MCF 10A (cell line): ENCODE data around the gene CBR3. TPM values are rescaled to one million over a fixed set of nuclear protein-coding genes. Genes with fewer than 3 reads are reported as not detected.
"Not testable (repeated sequence)": the region's sequence is repeated elsewhere in the genome, so short reads cannot be mapped to it uniquely, and the experiment has no call there.

ENCODE experiments used
- BruUV-seq: library from RNA; stranded (reverse); fragments of 400-500 nt; replicated peaks from 2 replicates; lab custom pipeline; 2021; lab: Mats Ljungman, UMichigan
- CTCF ChIA-PET: fragments of 300-600 bp; sonication (Branson Sonifier 250); formaldehyde crosslinking; extraction: SDS; loops from one replicate; lab custom pipeline; 2021; ENCODE audit warnings: antibody characterized with exemption, inconsistent platforms; lab: Yijun Ruan, JAX
- POLR2A ChIA-PET: fragments of 300-600, 350-650 bp; sonication (Branson Sonifier 250); formaldehyde crosslinking; extraction: SDS; loops from one replicate; lab custom pipeline; 2020; ENCODE audit warnings: antibody characterized with exemption, inconsistent platforms; lab: Yijun Ruan, JAX
- DNase-seq: peaks from one replicate; pipeline ENCODE4 v3.0.0-alpha.2; 2018; ENCODE audit not compliant: unreplicated experiment
- H3K27ac Mint-ChIP-seq: one replicate; pipeline ENCODE4 v1.8.0; 2022; ENCODE audit warnings: mild to moderate bottlenecking, low read depth, mixed read lengths; ENCODE audit not compliant: unreplicated experiment
- H3K27me3 Mint-ChIP-seq: one replicate; pipeline ENCODE4 v1.8.0; 2022; ENCODE audit warnings: mixed read lengths; ENCODE audit not compliant: insufficient read depth, unreplicated experiment
- H3K36me3 Mint-ChIP-seq: one replicate; pipeline ENCODE4 v1.8.0; 2022; ENCODE audit warnings: mild to moderate bottlenecking, moderate library complexity, mixed read lengths; ENCODE audit not compliant: insufficient read depth, unreplicated experiment
- H3K4me1 Mint-ChIP-seq: one replicate; pipeline ENCODE4 v1.8.0; 2022; ENCODE audit warnings: mixed read lengths; ENCODE audit not compliant: insufficient read depth, unreplicated experiment
- H3K4me3 Mint-ChIP-seq: one replicate; pipeline ENCODE4 v1.8.0; 2022; ENCODE audit warnings: mild to moderate bottlenecking, moderate library complexity, mixed read lengths; ENCODE audit not compliant: unreplicated experiment
- H3K9me3 Mint-ChIP-seq: one replicate; pipeline ENCODE4 v1.8.0; 2022; ENCODE audit warnings: mixed read lengths; ENCODE audit not compliant: unreplicated experiment
- intact Hi-C: fragments of 100-400 bp; cut with micrococcal nuclease; formaldehyde crosslinking; loops from 2 replicates; pipeline ENCODE4 v1.14.1; 2022
- total RNA-seq: library from RNA; stranded (reverse); gene quantifications from 2 replicates; pipeline ENCODE4 v1.2.3, GENCODE V29; 2022
- TF ChIP-seq, protein P1 (sequence below): fragments of 200-600 bp; IDR thresholded peaks from one replicate; pipeline ENCODE4 v1.8.0; 2022; ENCODE audit warnings: antibody characterized with exemption, mild to moderate bottlenecking; ENCODE audit not compliant: unreplicated experiment

Gene CBR3
- total RNA-seq, 1 experiment from 2014 or later, result 1.8 TPM

DNA sequence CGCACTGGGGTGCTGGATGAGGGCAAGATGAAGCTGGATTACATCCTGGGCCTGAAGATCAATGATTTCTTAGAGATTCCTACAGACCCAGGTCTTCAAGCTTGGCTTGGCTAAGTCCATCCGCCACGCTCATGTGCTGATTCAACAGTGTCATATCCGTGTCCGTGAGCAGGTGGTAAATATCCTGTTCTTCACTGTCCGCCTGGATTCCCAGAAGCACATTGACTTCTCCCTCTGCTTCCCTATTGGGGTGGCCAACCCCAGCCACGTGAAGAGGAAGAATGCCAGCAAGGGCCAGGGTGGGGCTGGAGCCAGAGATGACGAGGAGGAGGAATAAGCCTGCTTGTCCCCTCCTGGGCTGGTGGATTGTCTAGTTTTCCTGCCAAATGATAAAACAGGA is 2.2 kb upstream of the CBR3 start:
- DNase-seq, result no peak
- TF ChIP-seq, protein P1, sequence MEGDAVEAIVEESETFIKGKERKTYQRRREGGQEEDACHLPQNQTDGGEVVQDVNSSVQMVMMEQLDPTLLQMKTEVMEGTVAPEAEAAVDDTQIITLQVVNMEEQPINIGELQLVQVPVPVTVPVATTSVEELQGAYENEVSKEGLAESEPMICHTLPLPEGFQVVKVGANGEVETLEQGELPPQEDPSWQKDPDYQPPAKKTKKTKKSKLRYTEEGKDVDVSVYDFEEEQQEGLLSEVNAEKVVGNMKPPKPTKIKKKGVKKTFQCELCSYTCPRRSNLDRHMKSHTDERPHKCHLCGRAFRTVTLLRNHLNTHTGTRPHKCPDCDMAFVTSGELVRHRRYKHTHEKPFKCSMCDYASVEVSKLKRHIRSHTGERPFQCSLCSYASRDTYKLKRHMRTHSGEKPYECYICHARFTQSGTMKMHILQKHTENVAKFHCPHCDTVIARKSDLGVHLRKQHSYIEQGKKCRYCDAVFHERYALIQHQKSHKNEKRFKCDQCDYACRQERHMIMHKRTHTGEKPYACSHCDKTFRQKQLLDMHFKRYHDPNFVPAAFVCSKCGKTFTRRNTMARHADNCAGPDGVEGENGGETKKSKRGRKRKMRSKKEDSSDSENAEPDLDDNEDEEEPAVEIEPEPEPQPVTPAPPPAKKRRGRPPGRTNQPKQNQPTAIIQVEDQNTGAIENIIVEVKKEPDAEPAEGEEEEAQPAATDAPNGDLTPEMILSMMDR, result no peak
- no peaks in the 10 kb centered on the region for H3K9me3 Mint-ChIP-seq
- CTCF ChIA-PET, result interaction anchor here (1.6 kb wide), 1 partner anchor 9 kb away, joined by 6 read pairs; no protein-coding TSS in a partner anchor
- no TSS peak for BruUV-seq
- H3K36me3 Mint-ChIP-seq, result peaks cover 3% of the 10 kb centered on the region
- intact Hi-C loops, result no loop called here
- no peak overlapping the region for H3K27ac Mint-ChIP-seq
- no peak overlapping the region for H3K4me3 Mint-ChIP-seq
- POLR2A ChIA-PET, result interaction anchor here (1.4 kb wide), 1 partner anchor 187 kb away, joined by 5 read pairs; the partner anchor contains the start of gene MORC3
- peaks cover 6% of the 10 kb centered on the region for H3K4me1 Mint-ChIP-seq
- H3K27me3 Mint-ChIP-seq, result no peaks in the 10 kb centered on the region

DNA sequence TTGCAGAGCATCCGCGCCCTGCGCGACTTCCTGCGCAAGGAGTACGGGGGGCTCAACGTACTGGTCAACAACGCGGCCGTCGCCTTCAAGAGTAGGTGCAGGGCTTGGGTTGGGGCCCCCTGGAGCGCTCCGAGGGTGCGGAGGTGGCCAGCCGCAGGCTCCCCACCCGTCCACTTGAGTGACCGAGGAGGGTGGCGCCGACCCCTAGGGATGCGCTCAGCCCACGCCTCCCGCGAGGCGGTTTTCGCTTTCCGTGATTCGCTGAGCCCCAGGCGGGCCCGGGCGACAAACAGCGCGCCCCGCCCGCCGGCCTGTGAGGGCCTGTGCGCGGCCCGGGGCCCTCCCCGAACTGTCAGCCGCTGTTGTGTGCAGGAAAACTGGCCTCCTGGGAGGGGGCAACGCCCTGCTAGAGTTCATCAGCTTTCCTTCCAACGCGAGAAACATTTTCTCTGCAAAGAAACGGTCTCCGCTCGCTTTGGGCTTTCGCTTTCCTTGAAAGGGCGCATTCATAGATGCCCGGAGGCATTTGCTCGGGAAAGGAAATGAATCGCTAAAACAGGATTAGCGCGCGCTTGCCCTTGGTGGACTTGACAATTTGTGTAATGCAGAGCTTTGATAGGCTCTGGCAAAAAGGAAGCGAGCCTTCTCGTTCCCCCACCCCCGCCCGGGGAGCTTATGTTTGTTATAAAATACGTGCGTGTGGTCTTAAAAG is 668 bp downstream of the CBR3 start:
- ChIA-PET CTCF (interaction anchor here (0.8 to 2.8 kb wide), 4 partner anchors 12 to 214 kb away, joined by 3 to 9 read pairs (median 6); no protein-coding TSS in a partner anchor), POLR2A (interaction anchor here (0.7 to 2.2 kb wide), 7 partner anchors 8 to 202 kb away, joined by 3 to 10 read pairs (median 6); partner anchors contain the start of genes CBR1 and MORC3)
- Mint-ChIP-seq H3K27me3 (no peaks in the 10 kb centered on the region), H3K36me3 (no peaks in the 10 kb centered on the region), H3K27ac (no peak overlapping the region), H3K4me1 (no peaks in the 10 kb centered on the region), H3K4me3 (peak overlapping the region; percentile 75), H3K9me3 (no peaks in the 10 kb centered on the region)
- TF ChIP-seq, protein P1, result no peak
- BruUV-seq, result no TSS peak
- DNase-seq, result peak; percentile 81
- intact Hi-C loops, result no loop called here

DNA sequence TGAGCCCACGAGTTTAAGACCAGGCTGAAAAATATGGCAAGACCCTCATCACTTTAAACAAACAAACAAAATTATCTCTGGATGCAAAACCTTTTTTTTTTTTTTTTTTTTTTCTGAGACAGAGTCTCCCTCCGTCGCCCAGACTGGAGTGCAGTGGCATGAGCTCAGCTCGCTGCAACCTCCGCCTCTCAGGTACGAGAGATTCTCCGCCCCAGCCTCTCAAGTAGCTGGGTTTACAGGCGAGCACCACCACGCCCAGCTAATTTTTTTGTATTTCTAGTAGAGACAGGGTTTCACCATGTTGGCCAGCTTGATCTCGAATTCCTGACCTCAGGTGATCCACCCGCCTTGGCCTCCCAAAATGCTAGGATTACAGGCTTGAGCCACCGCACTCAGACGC is 4.9 kb downstream of the CBR3 start:
- CTCF ChIA-PET, result interaction anchor here (0.9 to 5.7 kb wide), 5 partner anchors 12 to 70 kb away, joined by 3 to 50 read pairs (median 7); no protein-coding TSS in a partner anchor
- BruUV-seq, H3K36me3 Mint-ChIP-seq, H3K27me3 Mint-ChIP-seq, H3K9me3 Mint-ChIP-seq, DNase-seq, H3K27ac Mint-ChIP-seq, H3K4me1 Mint-ChIP-seq, H3K4me3 Mint-ChIP-seq, POLR2A ChIA-PET: not testable (repeated sequence)
- intact Hi-C loops, result loop anchor here (2.0 to 10.0 kb wide), 3 partner anchors 248 to 365 kb away; partner anchors contain the start of gene CHAF1B

DNA sequence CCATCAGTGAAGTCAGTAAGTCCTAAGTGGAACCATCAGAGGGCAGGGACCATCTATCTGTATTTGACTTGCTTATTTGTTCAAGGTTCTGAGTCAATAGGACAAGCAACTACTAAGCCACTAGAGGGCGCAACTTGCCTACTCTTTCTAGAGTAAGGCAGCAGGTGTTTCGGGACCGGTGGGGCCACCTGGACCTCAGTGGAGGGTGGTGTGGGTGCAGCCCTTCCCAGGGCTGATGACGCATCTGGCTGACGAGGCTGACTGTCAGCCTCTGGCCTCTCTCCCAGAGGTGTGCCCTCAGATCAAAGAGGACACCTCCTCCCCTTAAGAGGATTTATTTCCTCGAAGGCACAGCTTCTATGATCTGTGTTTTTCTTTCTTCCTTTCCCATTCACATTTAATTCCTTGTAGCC is 6.6 kb downstream of the CBR3 start:
- H3K36me3 Mint-ChIP-seq, result no peaks in the 10 kb centered on the region
- intact Hi-C loops, result loop anchor here (1.0 to 10.0 kb wide), 5 partner anchors 69 to 363 kb away; partner anchors contain the start of gene CHAF1B
- peak; percentile 98 for DNase-seq
- ChIA-PET CTCF (interaction anchor here (0.6 to 5.7 kb wide), 19 partner anchors 9 to 516 kb away, joined by 3 to 50 read pairs (median 4); partner anchors contain the start of gene CBR1), POLR2A (interaction anchor here (1.0 to 1.6 kb wide), 3 partner anchors 69 to 184 kb away, joined by 4 to 5 read pairs (median 4); partner anchors contain the start of gene MORC3)
- no peaks in the 10 kb centered on the region for H3K27me3 Mint-ChIP-seq
- no peak overlapping the region for H3K4me3 Mint-ChIP-seq
- BruUV-seq, result no TSS peak
- TF ChIP-seq, protein P1, result peak; percentile 77
- peaks cover 9% of the 10 kb centered on the region for H3K4me1 Mint-ChIP-seq
- no peak overlapping the region for H3K27ac Mint-ChIP-seq
- H3K9me3 Mint-ChIP-seq, result no peaks in the 10 kb centered on the region

DNA sequence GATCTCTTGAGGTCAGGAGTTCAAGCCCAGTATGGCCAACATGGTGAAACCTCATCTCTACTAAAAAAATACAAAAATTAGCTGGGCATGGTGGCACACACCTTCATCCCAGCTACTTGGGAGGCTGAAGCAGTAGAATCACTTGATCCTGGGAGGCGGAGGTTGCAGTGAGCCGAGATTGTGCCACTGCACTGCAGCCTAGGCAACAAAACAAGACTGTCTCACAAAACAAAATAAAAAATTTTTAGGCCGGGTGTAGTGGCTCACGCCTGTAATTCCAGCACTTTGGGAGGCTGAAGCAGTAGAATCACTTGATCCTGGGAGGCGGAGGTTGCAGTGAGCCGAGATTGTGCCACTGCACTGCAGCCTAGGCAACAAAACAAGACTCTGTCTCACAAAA is 9.4 kb downstream of the CBR3 start:
- H3K27ac Mint-ChIP-seq, H3K4me3 Mint-ChIP-seq, H3K36me3 Mint-ChIP-seq, DNase-seq, CTCF ChIA-PET, H3K27me3 Mint-ChIP-seq, POLR2A ChIA-PET, H3K9me3 Mint-ChIP-seq, H3K4me1 Mint-ChIP-seq, BruUV-seq: not testable (repeated sequence)
- intact Hi-C loops, result loop anchor here (5.0 to 10.0 kb wide), 2 partner anchors 243 to 361 kb away; partner anchors contain the start of gene CHAF1B
